Activated CD4-positive, alpha-beta T cell treated with anti-CD3 and anti-CD28 coated beads, Interleukin-2, Interleukin-6, amounts not matched to agents 100 ng/mL and 50 ng/mL, durations not matched to agents 16 hours and 8 hours (primary cell): ENCODE results near the gene THSD7A.

Source experiments
- DNase-seq: peaks from one replicate; pipeline ENCODE4 v3.0.0-alpha.2; 2020

Gene THSD7A

GRCh38 chr7:11489280-11489679 is 342.7 kb downstream of the THSD7A start:
- no peak for DNase-seq

GRCh38 chr7:11486271-11486670 is 345.7 kb downstream of the THSD7A start:
- no peak for DNase-seq

DNA sequence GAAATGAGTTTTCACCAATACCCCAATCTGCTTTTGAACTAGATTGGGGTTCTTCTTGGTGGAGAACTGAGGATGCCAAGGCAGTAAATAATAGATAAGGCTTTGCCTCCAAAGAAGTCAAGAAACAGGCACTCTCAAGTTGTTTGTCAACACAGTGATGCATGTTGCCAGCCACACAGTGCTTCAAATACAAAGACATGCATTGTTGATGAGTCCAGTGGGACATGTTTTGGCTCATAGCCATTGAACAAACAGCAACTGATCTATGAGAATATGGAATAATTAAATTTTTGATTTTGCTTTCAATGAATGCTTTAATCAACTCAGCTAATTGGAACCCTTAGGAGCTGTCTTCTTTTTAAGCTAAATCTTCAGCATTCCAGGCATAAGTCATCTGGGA is 346.4 kb downstream of the THSD7A start:
- no peak for DNase-seq

DNA sequence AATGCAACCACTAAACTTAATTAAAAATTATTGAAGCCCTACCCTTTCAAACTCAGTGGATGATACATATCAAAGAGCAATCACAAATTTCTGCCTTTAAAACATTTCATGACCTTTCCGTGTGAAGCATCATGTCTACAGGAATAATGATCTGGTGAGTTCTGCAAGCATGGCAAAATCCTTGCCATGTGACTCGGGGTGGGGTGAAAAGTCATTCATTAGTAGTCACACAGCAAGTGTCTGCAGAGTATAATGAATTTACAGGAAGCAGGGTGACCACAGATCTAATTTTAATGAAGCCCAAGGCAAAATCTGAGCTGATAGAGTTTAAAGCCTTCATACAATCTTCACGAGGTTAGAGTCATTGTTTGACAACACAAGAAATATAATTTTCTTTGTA is 351.9 kb downstream of the THSD7A start:
- DNase-seq, result no peak

- no peak for DNase-seq
Measured at GRCh38 chr7:11478882-11479281, 353.1 kb downstream of the THSD7A start.

- no peak for DNase-seq
Measured at GRCh38 chr7:11478426-11478825, 353.6 kb downstream of the THSD7A start.

- no peak for DNase-seq
Measured at GRCh38 chr7:11474902-11475585, 357.0 kb downstream of the THSD7A start.

- DNase-seq, result no peak
Measured at GRCh38 chr7:11473807-11474424, 358.1 kb downstream of the THSD7A start.

DNA sequence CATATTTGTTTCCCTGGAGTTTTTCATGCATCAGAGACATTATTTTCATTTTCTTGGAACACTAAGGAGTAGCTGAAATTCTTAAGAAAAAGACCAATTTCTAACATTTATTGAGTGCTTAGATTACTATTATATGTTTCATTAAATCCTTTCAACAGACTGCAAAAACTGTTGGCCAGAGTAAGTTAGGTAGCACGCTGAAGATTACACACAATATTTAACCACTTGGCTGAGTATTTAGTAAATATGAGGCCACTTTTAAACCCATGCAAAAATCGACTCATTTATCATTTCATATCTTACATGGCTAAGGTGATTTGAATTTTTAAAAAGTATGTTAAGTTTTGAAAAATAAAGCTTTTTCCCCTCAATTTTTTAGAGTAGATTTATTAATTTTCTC is 358.8 kb downstream of the THSD7A start:
- DNase-seq, result no peak

DNA sequence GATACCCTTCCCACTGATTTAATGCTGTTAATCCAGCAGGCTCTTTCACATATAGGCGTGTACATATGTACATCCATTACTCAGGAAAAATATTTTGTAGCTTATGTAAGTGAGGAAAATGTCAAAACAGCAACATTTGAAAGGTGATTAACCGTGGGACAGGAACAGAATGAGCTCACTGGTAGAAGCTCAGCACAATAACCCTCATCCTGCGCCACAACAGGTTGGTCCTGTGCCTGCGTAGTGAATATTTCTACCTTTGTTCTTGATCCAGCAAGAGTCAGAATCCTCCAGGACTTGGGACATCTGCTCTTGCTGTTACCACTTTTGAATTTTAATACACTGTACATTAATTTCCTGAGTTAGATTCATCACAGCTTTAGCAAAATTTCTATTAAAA is 359.4 kb downstream of the THSD7A start:
- no peak for DNase-seq

GRCh38 chr7:11471255-11471654 is 360.7 kb downstream of the THSD7A start:
- DNase-seq, result no peak

GRCh38 chr7:11469028-11469745 is 362.8 kb downstream of the THSD7A start:
- no peak for DNase-seq

- no peak for DNase-seq
Measured at GRCh38 chr7:11466517-11467105, 365.4 kb downstream of the THSD7A start.

DNA sequence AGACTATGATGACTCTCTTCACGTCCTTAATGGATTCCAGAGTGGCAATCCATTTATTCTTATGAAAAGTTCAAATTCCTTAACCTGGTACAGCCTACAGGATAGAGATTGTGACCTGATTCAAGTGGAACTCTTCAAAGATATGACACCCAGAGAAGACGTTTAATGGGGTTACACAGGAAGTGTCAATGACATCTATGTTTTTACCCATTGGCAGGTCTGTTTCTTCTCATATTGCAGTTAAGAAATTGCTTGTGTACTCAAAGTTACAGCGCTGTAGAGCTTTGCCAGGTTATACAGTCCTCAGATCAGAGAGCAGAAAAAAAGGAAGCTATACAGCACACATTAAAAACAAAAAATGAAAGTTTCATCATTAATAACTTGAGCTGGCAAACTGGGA is 367.4 kb downstream of the THSD7A start:
- no peak for DNase-seq

- DNase-seq, result no peak
Measured at GRCh38 chr7:11461946-11462345, 370.1 kb downstream of the THSD7A start.

GRCh38 chr7:11458736-11459483 is 373.1 kb downstream of the THSD7A start:
- peak; percentile 32 for DNase-seq

GRCh38 chr7:11457419-11457818 is 374.6 kb downstream of the THSD7A start:
- no peak for DNase-seq

GRCh38 chr7:11456574-11456973 is 375.4 kb downstream of the THSD7A start:
- DNase-seq, result no peak

DNA sequence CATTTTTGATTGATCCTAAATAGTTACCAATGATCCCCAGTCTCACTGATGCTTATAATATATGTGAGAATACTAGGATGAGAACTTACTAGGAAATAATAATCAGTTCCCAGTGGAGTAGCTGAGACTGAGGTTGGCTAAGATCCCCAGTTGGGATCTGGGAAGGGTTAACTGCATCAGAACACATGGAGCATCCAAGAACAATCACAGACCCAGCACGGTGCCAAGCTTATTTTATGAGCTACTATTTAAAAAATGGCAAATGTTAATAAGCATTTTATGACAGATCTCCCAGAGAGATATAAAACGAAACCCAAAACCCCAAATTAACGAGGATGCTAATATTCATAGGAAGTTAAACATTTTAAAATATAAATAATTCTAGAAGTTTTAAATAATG is 379.5 kb downstream of the THSD7A start:
- no peak for DNase-seq

- DNase-seq, result no peak
Measured at GRCh38 chr7:11450281-11450680, 381.7 kb downstream of the THSD7A start.

DNA sequence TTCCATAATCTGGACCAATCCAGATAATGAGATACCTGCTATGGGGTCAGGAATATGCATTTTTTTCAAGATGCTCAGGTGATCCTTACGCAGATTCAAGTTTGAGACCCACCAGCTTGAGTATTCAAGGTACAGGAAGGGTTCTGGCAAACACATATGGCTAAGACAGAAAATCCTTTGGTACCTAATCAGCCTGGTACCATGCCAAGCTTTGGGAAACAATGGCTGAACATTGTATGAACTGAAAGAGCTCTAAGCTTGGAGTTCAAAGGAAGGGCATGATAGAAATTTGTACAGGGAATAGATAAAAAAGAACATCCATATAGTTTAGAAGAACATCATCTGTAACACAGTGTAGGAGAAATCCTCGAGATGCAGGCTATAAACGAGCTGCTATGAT is 382.7 kb downstream of the THSD7A start:
- no peak for DNase-seq

DNA sequence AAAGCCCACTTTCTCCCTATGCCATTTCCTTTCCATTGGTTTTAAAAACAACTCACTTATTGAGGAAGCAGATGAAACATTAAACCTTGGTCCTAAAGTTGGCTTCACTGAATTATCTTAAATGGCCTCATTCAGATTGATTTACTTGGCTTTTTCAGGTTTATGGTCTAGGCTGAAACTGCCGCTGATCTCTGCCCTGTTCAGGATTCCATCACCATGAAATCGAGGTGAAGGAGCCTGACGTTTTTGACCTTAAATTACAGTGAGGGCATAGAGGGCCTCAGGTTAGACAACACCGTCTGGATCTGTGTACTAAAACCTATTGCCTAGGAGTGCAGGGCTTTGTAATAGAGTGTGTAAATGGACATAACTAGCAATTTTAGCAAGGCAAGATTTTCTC is 383.7 kb downstream of the THSD7A start:
- DNase-seq, result no peak

GRCh38 chr7:11447106-11447505 is 384.9 kb downstream of the THSD7A start:
- no peak for DNase-seq
